GM12892 (cell line): ENCODE results near the gene ANXA8.

Experiments
- POLR2A ChIP-seq: IDR thresholded peaks from 2 replicates; pipeline ENCODE4 v1.6.1; 2011; ENCODE audit warnings: low read depth, low read length, control low read depth
- POLR2AphosphoS5 ChIP-seq: IDR thresholded peaks from 2 replicates; pipeline ENCODE4 v1.6.1; 2011; ENCODE audit warnings: low read depth, low read length, control low read depth
- TAF1 ChIP-seq: IDR thresholded peaks from 2 replicates; pipeline ENCODE4 v1.6.1; 2011; ENCODE audit warnings: low read depth, mild to moderate bottlenecking, control low read depth, low read length, borderline replicate concordance

DNA sequence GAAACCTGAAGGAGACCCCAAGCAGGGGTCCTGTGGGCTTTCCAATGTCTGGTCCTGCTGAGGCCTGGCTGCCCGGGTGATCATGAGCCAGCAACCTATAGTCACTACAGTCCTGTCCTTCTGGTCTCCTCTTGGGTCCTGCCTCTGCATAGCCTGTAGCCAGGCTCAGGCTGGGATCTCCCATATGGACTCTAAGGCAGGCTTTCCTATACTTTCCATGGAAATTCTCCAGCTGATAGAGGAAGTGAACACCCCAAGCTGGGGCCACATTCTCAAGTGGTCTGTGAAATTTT, 26.4 kb downstream of the ANXA8 start:
- no peak for TF ChIP-seq POLR2A
- no peak for TF ChIP-seq POLR2AphosphoS5
- TF ChIP-seq TAF1 = no peak
